Adrenal gland (tissue), 12 donors: ENCODE data around the gene VKORC1. TPM values are rescaled to one million over a fixed set of nuclear protein-coding genes. Genes with fewer than 3 reads are reported as not detected.

Experiments
- DNase-seq, 7 donors: peaks; one replicate each; pipeline ENCODE4 v3.0.0-alpha.2; 2019 to 2020
- H3K27ac ChIP-seq, 5 donors: fragments of 200-600 bp; sonication (generic) in 4 of 5; 1 replicate in 3 of 5; 2 replicates in 2 of 5; pipeline versions ENCODE4 v1.5.1 to v1.8.0; 2016 to 2020; ENCODE audit warnings: mild to moderate bottlenecking in 1 of 5
- H3K27me3 ChIP-seq: fragments of 200-600 bp; 2 replicates; pipeline ENCODE4 v1.8.0; 2021
- H3K36me3 ChIP-seq, 2 donors: fragments of 200-600 bp; replicated peaks in 1 of 2; 1 replicate in 1 of 2; 2 replicates in 1 of 2; pipeline versions ENCODE4 v1.5.1 to v1.8.0; 2018 to 2022
- H3K4me1 ChIP-seq, 2 donors: fragments of 200-600 bp; replicated peaks in 1 of 2; 1 replicate in 1 of 2; 2 replicates in 1 of 2; pipeline versions ENCODE4 v1.5.1 to v1.8.0; 2018 to 2021
- H3K4me3 ChIP-seq, 4 donors: fragments of 200-600 bp; sonication (generic) in 3 of 4; one replicate each; pipeline ENCODE4 v1.5.1; 2016 to 2018
- H3K9me3 ChIP-seq, 3 donors: fragments of 200-600 bp; sonication (generic) in 1 of 3; replicated peaks in 1 of 3; 1 replicate in 2 of 3; 2 replicates in 1 of 3; pipeline versions ENCODE4 v1.5.1 to v1.8.0; 2016 to 2021
- CTCF ChIP-seq, 6 experiments: fragments of 450-650 bp in 4 of 6; fragments of 200-600 bp in 2 of 6; sonication (generic) in 1 of 6; IDR thresholded peaks; 1 replicate in 5 of 6; 2 replicates in 1 of 6; pipeline versions ENCODE4 v1.5.1 to v1.8.0; 2016 to 2021; ENCODE audit warnings: antibody characterized with exemption in 6 of 6, mild to moderate bottlenecking in 2 of 6, moderate library complexity in 1 of 6
- POLR2A ChIP-seq, 2 donors: fragments of 450-650 bp; IDR thresholded peaks; one replicate each; pipeline ENCODE4 v1.6.1; 2017; ENCODE audit warnings: antibody characterized with exemption in 2 of 2, mild to moderate bottlenecking in 2 of 2, moderate library complexity in 1 of 2
- WGBS, 4 donors: extraction: QIAGEN DNeasy Blood & Tissue Kit in 2 of 4; methylation state at CpG; one replicate each; pipeline versions ENCODE4 v1.1.5 to v1.1.7; 2013 to 2017; 5-methylcytosine and 5-hydroxymethylcytosine counted together
- intact Hi-C, 2 donors: fragments of 100-400 bp; cut with DNase I; formaldehyde crosslinking; loops; one replicate each; pipeline versions ENCODE4 v1.14.1 to v1.15.0; 2022 to 2023
- polyA plus RNA-seq, 3 donors: library from polyadenylated mRNA; stranded (reverse); fragments of 200-250 nt in 2 of 3; fragments of 350-450 nt in 1 of 3; fragmentation: Illumina TruSeq in 1 of 3; extraction: RNeasy Lipid Tissue Mini Kit (QIAGEN cat#74804) in 1 of 3; gene quantifications; one replicate each; pipeline ENCODE4 v1.2.3, GENCODE V29; 2013 to 2014
- total RNA-seq, 9 donors: library from RNA; depleted of rRNA in 4 of 9; stranded (reverse); fragments of >200 nt in 4 of 9; fragments of 120-200 nt in 1 of 9; fragmentation: NEBNext Ultra II Directional in 1 of 9; extraction: Animal tissue kit (Norgen Biotek cat#: 25700) in 1 of 9; gene quantifications; one replicate each; pipeline versions ENCODE4 v1.1.0 to v1.2.4, GENCODE V29; 2013 to 2023
- donor health status: healthy with polysubstance abuse.
- donor health status: Bipolar disorder and iron deficiency.
- donor health status: DM: yes; HTN: yes; CAD: no.
- donor health status: DM: no; HTN: no; CAD: no.
- donor health status: DM: no; HTN: no; CAD: no.
- donor health status: DM: yes; HTN: yes; CAD: no.

The VKORC1 gene
- total and polyA plus RNA-seq, 12 donors, result 38.6 to 267 (median 120) TPM

DNA sequence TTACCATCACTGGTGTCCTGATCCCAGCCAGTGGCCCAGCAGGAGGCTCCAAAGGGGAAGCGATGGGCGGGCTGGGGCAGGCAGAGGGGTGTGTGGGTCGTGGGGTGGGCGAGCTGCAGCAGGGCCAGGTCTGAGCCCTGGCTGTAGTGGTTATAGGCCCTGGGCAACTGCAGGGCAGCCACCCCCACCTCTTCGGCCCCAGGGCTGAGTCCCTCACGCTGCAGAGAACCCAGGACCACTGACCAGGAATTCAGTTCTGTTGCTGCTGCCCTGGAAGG, 8.0 kb downstream of the VKORC1 start:
- H3K27ac ChIP-seq, result no peak overlapping the region
- no peak for DNase-seq
- H3K36me3 ChIP-seq, result peaks cover 0 to 14% of the 10 kb centered on the region in 2 donors
- TF ChIP-seq POLR2A (IDR thresholded peaks at IDR 0.05), result no peak
- H3K4me3 ChIP-seq, result no peak overlapping the region
- intact Hi-C loops, result loop anchor here in 1 of 2 donors (10.0 kb wide), 1 partner anchor 58 kb away; no protein-coding TSS in a partner anchor
- H3K27me3 ChIP-seq, result no peaks in the 10 kb centered on the region
- WGBS, 4 donors, result 67 to 87% (median 83%) methylated on average over 2 to 6 of the region's 6 CpGs; no CpG with 5 or more reads in 1 of the 4 donors
- no peaks in the 10 kb centered on the region for H3K4me1 ChIP-seq
- H3K9me3 ChIP-seq, result no peaks in the 10 kb centered on the region

DNA sequence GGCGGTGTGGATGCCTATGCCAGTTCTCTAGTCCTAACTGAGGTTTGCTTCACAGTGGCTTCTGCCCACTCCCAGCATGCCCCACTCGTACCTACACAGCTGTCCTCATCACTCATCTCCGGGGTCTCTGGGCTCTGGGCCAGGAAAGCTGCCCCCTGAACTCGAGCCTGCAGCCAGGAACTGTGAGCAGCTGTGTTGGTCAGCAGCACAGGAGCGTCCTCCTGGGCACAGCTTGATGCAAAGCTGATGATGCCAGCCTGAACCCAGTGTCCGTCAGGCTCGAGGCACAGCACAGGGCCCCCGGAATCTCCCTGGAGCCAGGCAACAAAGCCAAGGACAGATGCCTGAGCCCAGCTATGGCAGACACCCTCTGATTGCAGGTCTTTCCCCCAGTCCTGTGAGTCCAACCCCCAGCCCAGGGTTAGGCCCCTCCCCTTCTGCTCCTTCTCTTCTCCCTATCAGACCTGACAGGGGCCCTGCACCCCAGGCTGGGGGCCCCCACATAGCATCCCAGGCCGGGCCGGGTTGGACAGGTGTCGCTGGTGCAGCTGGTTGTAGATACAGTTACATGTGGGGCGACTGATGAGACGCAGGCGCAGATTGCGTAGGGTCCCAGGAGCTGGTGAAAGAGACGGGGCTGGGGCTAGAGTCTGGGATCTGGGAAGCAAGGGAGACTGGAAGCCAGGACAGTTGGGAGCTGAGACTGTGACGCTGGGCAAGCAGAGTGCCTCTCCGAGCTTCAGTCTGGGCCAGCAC, 8.5 kb downstream of the VKORC1 start:
- H3K27ac ChIP-seq, result no peak overlapping the region
- H3K4me1 ChIP-seq, result no peaks in the 10 kb centered on the region
- no peaks in the 10 kb centered on the region for H3K27me3 ChIP-seq
- WGBS, 4 donors, result 70 to 94% (median 76%) methylated on average over 8 to 18 of the region's 18 CpGs
- H3K36me3 ChIP-seq, result peaks cover 0 to 14% of the 10 kb centered on the region in 2 donors
- no peak overlapping the region for H3K4me3 ChIP-seq
- H3K9me3 ChIP-seq, result no peaks in the 10 kb centered on the region
- TF ChIP-seq CTCF (IDR thresholded peaks at IDR 0.05) (no peak), POLR2A (IDR thresholded peaks at IDR 0.05) (no peak)
- intact Hi-C loops, result loop anchor here in 1 of 2 donors (10.0 kb wide), 1 partner anchor 59 kb away; no protein-coding TSS in a partner anchor
- DNase-seq, result no peak

- WGBS, 4 donors, result 59 to 64% (median 62%) methylated on average over 6 to 8 of the region's 8 CpGs
- TF ChIP-seq POLR2A (IDR thresholded peaks at IDR 0.05) (no peak), CTCF (IDR thresholded peaks at IDR 0.05) (no peak)
- Histone ChIP-seq H3K4me3 (no peak overlapping the region), H3K27ac (peak overlapping the region in 2 of 5 donors; percentile 8 to 45), H3K9me3 (no peaks in the 10 kb centered on the region), H3K4me1 (no peaks in the 10 kb centered on the region), H3K36me3 (peaks cover 0 to 14% of the 10 kb centered on the region in 2 donors), H3K27me3 (no peaks in the 10 kb centered on the region)
- intact Hi-C loops, result loop anchor here in 1 of 2 donors (10.0 kb wide), 1 partner anchor 59 kb away; no protein-coding TSS in a partner anchor
- no peak for DNase-seq
Measured at GRCh38 chr16:31085411-31085810, 9.2 kb downstream of the VKORC1 start.

DNA sequence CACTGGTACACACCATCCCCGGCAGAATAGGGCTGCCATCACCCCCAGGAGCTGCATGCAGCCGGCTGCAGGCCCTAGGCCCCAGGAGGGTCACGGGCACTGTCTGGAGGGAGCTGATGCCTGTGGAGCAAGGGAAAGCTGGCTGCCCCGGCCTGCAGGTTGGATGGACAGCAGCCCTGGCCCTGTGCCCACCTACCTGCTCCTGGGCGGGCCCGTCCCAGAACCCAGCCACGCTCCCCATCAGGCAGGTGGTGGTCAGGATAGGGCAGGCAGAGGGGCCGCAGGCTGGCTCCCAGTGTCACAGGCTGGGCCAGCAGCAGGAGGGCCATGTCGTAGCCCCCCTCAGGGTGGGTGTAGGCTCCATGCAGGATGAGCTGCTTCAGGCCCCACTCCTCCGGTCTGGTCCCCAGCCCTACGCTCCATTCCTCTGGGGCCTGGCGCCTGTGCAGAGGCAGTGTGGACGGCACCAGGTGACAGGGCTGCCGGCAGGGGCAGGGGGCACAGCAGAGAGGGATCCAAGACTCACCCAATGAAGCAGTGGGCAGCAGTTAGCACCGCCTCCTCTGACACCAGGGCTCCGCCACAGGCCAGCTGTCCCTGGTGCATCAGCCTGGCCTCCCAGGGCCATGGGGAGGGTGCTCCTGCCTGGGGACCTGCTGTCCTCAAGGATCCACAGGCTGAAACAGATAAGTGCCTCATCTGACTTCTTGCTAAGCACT, 9.9 kb downstream of the VKORC1 start:
- Histone ChIP-seq H3K4me1 (no peaks in the 10 kb centered on the region), H3K9me3 (no peaks in the 10 kb centered on the region), H3K27me3 (no peaks in the 10 kb centered on the region), H3K4me3 (no peak overlapping the region), H3K36me3 (peaks cover 0 to 17% of the 10 kb centered on the region in 2 donors), H3K27ac (peak overlapping the region in 2 of 5 donors; percentile 8 to 45)
- intact Hi-C loops, result loop anchor here in 1 of 2 donors (10.0 kb wide), 1 partner anchor 60 kb away; no protein-coding TSS in a partner anchor
- WGBS, 4 donors, result 77 to 90% (median 86%) methylated on average over 2 to 16 of the region's 16 CpGs
- TF ChIP-seq POLR2A (IDR thresholded peaks at IDR 0.05), result no peak
- no peak for TF ChIP-seq CTCF (IDR thresholded peaks at IDR 0.05)
- peak in 5 of 7 donors; percentile 29 to 72 (median 44) for DNase-seq
